Measurements from ENCODE around the gene PKP2.

- TF ChIP-seq CTCF (IDR thresholded peaks at IDR 0.05) (no peak), POLR2A (IDR thresholded peaks at IDR 0.05) (no peak)
Observed at GRCh38 chr12:32896432-32897280, at the start of gene PKP2.

Data from uterus (tissue), 2 donors.